Right lobe of liver (tissue), 6 donors: ENCODE results near the gene BLTP3B. TPM values are rescaled to one million over a fixed set of nuclear protein-coding genes. Genes with fewer than 3 reads are reported as not detected.
A peak's percentile ranks its signal among the peaks of the same experiment; 100 is the strongest.

ENCODE experiments used
- ATAC-seq, 4 donors: fragments of 200-7000 bp; cut with Tn5 transposase; one replicate each; pipeline ENCODE4 v1.9.1; 2020; ENCODE audit warnings: mild to moderate bottlenecking in 4 of 4, moderate library complexity in 4 of 4
- DNase-seq, 3 donors: peaks; one replicate each; pipeline ENCODE4 v3.0.0-alpha.2; 2020
- H3K27ac ChIP-seq, 3 donors: fragments of 200-600 bp; one replicate each; pipeline ENCODE4 v1.8.0; 2022
- H3K27me3 ChIP-seq, 2 donors: fragments of 200-600 bp; one replicate each; pipeline ENCODE4 v1.8.0; 2022
- H3K36me3 ChIP-seq, 4 donors: fragments of 200-600 bp; sonication (generic) in 1 of 4; one replicate each; pipeline versions ENCODE4 v1.5.1 to v1.8.0; 2017 to 2022; ENCODE audit warnings: control low read depth in 1 of 4
- H3K4me1 ChIP-seq, 4 donors: fragments of 200-600 bp; sonication (generic) in 1 of 4; one replicate each; pipeline versions ENCODE4 v1.5.1 to v1.8.0; 2017 to 2022; ENCODE audit warnings: control low read depth in 1 of 4
- H3K4me3 ChIP-seq, 3 donors: fragments of 200-600 bp; one replicate each; pipeline ENCODE4 v1.8.0; 2022
- H3K9me3 ChIP-seq, 4 donors: fragments of 200-600 bp; sonication (generic) in 1 of 4; one replicate each; pipeline versions ENCODE4 v1.5.1 to v1.8.0; 2017 to 2022; ENCODE audit warnings: control low read depth in 1 of 4
- CTCF ChIP-seq, 4 donors: fragments of 200-600 bp in 3 of 4; fragments of 450-650 bp in 1 of 4; IDR thresholded peaks; one replicate each; pipeline versions ENCODE4 v1.5.1 to v1.8.0; 2016 to 2022; ENCODE audit warnings: antibody characterized with exemption in 4 of 4, mild to moderate bottlenecking in 2 of 4
- POLR2A ChIP-seq: fragments of 450-650 bp; IDR thresholded peaks from one replicate; pipeline ENCODE4 v1.6.1; 2017; ENCODE audit warnings: antibody characterized with exemption, mild to moderate bottlenecking
- WGBS: methylation state at CpG from one replicate; pipeline ENCODE4 v1.1.6; 2018; ENCODE audit warnings: low coverage, low lambda C conversion rate; ENCODE audit not compliant: insufficient coverage; ENCODE audit errors: missing lambda C conversion rate; 5-methylcytosine and 5-hydroxymethylcytosine counted together
- intact Hi-C, 2 donors: fragments of 100-400 bp; cut with DNase I; formaldehyde crosslinking; loops; one replicate each; pipeline versions ENCODE4 v1.11.2 to v1.14.1; 2022
- total RNA-seq, 6 experiments: library from RNA; depleted of rRNA in 2 of 6; stranded (reverse); fragments of >200 nt in 2 of 6; fragmentation: NEBNext Ultra II Directional in 3 of 6; extraction: Animal tissue kit (Norgen Biotek cat#: 25700) in 3 of 6; gene quantifications; one replicate each; pipeline versions ENCODE4 v1.1.0 to v1.2.4, GENCODE V29; 2016 to 2023
- donor health status: DM: no; HTN: yes; CAD: no.
- donor health status: DM: no; HTN: no; CAD: no.
- donor health status: DM: no; HTN: no; CAD: no.
- donor health status: DM: no; HTN: yes; CAD: no.
- donor health status: DM: no; HTN: yes; CAD: no.

BLTP3B gene
- total RNA-seq, 6 experiments from 2014 or later, result 26.1 to 34.5 (median 29.8) TPM

GRCh38 chr12:100174495-100174894 is 31.8 kb upstream of the BLTP3B start:
- Histone ChIP-seq H3K36me3 (peaks cover 0 to 4% (median 0%) of the 10 kb centered on the region in 4 donors), H3K9me3 (no peaks in the 10 kb centered on the region), H3K4me3 (no peak overlapping the region), H3K4me1 (peaks cover 0 to 6% (median 0%) of the 10 kb centered on the region in 4 donors), H3K27me3 (no peaks in the 10 kb centered on the region), H3K27ac (no peak overlapping the region)
- intact Hi-C loops, result no loop called here
- ATAC-seq (no peak), DNase-seq (no peak)
- TF ChIP-seq POLR2A (no peak), CTCF (IDR thresholded peaks at IDR 0.05) (no peak)

GRCh38 chr12:100173111-100173510 is 30.4 kb upstream of the BLTP3B start:
- no peak for ATAC-seq
- peaks cover 0 to 6% (median 0%) of the 10 kb centered on the region in 4 donors for H3K4me1 ChIP-seq
- no peaks in the 10 kb centered on the region for H3K9me3 ChIP-seq
- H3K36me3 ChIP-seq, result peaks cover 0 to 4% (median 0%) of the 10 kb centered on the region in 4 donors
- H3K27me3 ChIP-seq, result no peaks in the 10 kb centered on the region
- DNase-seq, result no peak
- WGBS, result 93% methylated on average over 4 of the region's 6 CpGs
- intact Hi-C loops, result no loop called here
- TF ChIP-seq CTCF (IDR thresholded peaks at IDR 0.05) (no peak), POLR2A (no peak)
- H3K4me3 ChIP-seq, result no peak overlapping the region
- no peak overlapping the region for H3K27ac ChIP-seq

- DNase-seq (peak in 1 of 3 donors; percentile 17), ATAC-seq (no peak)
- no peak overlapping the region for H3K27ac ChIP-seq
- no peaks in the 10 kb centered on the region for H3K4me1 ChIP-seq
- no peaks in the 10 kb centered on the region for H3K27me3 ChIP-seq
- H3K4me3 ChIP-seq, result no peak overlapping the region
- no peaks in the 10 kb centered on the region for H3K9me3 ChIP-seq
- peaks cover 0 to 4% (median 0%) of the 10 kb centered on the region in 4 donors for H3K36me3 ChIP-seq
- intact Hi-C loops, result no loop called here
- no peak for TF ChIP-seq POLR2A
- no peak for TF ChIP-seq CTCF (IDR thresholded peaks at IDR 0.05)
Measured at GRCh38 chr12:100171248-100171647, 28.6 kb upstream of the BLTP3B start.

- WGBS, result no CpG with 5 or more reads among the region's 7 CpGs
- Histone ChIP-seq H3K9me3 (no peaks in the 10 kb centered on the region), H3K4me3 (no peak overlapping the region), H3K36me3 (peaks cover 0 to 4% (median 0%) of the 10 kb centered on the region in 4 donors), H3K4me1 (no peaks in the 10 kb centered on the region), H3K27ac (no peak overlapping the region), H3K27me3 (no peaks in the 10 kb centered on the region)
- intact Hi-C loops, result no loop called here
- peak in 1 of 3 donors; percentile 31 for DNase-seq
- no peak for ATAC-seq
- TF ChIP-seq POLR2A, result no peak
- no peak for TF ChIP-seq CTCF (IDR thresholded peaks at IDR 0.05)
Measured at GRCh38 chr12:100170313-100170858, 27.7 kb upstream of the BLTP3B start.

GRCh38 chr12:100169345-100169744 is 26.7 kb upstream of the BLTP3B start:
- intact Hi-C loops, result no loop called here
- no peak for TF ChIP-seq POLR2A
- no peak for TF ChIP-seq CTCF (IDR thresholded peaks at IDR 0.05)
- WGBS, result 90% methylated on average over 9 of the region's 9 CpGs

More at GRCh38 chr12:100169345-100169744, 26.7 kb upstream of the BLTP3B start:
- Histone ChIP-seq H3K27ac (no peak overlapping the region), H3K9me3 (no peaks in the 10 kb centered on the region), H3K4me1 (peaks cover 0 to 1% (median 0%) of the 10 kb centered on the region in 4 donors), H3K27me3 (no peaks in the 10 kb centered on the region), H3K4me3 (no peak overlapping the region), H3K36me3 (peaks cover 0 to 4% (median 0%) of the 10 kb centered on the region in 4 donors)
- ATAC-seq (no peak), DNase-seq (peak in 1 of 3 donors; percentile 9)
